Suprapubic skin (tissue), 4 donors: ENCODE data around the gene F8A2.
"Not testable (repeated sequence)": the region's sequence is repeated elsewhere in the genome, so short reads cannot be mapped to it uniquely, and the experiment has no call there.

Experiments used
- POLR2A ChIP-seq, 2 donors: fragments of 450-650 bp; IDR thresholded peaks; one replicate each; pipeline ENCODE4 v1.6.1; 2017; ENCODE audit warnings: antibody characterized with exemption in 2 of 2, mild to moderate bottlenecking in 2 of 2, moderate library complexity in 2 of 2
- POLR2AphosphoS5 ChIP-seq, 3 donors: sonication (generic); formaldehyde crosslinking; IDR thresholded peaks; one replicate each; pipeline ENCODE4 v1.6.1; 2017; ENCODE audit warnings: antibody characterized with exemption in 3 of 3
- TF ChIP-seq, protein P1 (sequence below), 2 donors: fragments of 200-600 bp in 1 of 2; fragments of 450-650 bp in 1 of 2; sonication (generic) in 1 of 2; IDR thresholded peaks; one replicate each; pipeline ENCODE4 v1.5.1; 2016 to 2019; ENCODE audit warnings: antibody characterized with exemption in 2 of 2, mild to moderate bottlenecking in 1 of 2, moderate library complexity in 1 of 2

GRCh38 chrX:155349448-155349847 lies 32.4 kb upstream of the F8A2 start:
- not testable (repeated sequence) for TF ChIP-seq POLR2AphosphoS5, POLR2A (IDR thresholded peaks at IDR 0.05)
- TF ChIP-seq, protein P1, sequence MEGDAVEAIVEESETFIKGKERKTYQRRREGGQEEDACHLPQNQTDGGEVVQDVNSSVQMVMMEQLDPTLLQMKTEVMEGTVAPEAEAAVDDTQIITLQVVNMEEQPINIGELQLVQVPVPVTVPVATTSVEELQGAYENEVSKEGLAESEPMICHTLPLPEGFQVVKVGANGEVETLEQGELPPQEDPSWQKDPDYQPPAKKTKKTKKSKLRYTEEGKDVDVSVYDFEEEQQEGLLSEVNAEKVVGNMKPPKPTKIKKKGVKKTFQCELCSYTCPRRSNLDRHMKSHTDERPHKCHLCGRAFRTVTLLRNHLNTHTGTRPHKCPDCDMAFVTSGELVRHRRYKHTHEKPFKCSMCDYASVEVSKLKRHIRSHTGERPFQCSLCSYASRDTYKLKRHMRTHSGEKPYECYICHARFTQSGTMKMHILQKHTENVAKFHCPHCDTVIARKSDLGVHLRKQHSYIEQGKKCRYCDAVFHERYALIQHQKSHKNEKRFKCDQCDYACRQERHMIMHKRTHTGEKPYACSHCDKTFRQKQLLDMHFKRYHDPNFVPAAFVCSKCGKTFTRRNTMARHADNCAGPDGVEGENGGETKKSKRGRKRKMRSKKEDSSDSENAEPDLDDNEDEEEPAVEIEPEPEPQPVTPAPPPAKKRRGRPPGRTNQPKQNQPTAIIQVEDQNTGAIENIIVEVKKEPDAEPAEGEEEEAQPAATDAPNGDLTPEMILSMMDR (IDR thresholded peaks at IDR 0.05): not testable (repeated sequence)
